Loucy (cell line): ENCODE measurements around the gene CNRIP1.

Source experiments
- CTCF ChIP-seq: fragments of 200-600 bp; sonication (generic); conservative IDR thresholded peaks from 2 replicates; pipeline ENCODE4 v1.5.1; 2014; ENCODE audit warnings: mild to moderate bottlenecking, antibody characterized with exemption, low read length
- EZH2phosphoT487 ChIP-seq: fragments of 200-600 bp; IDR thresholded peaks from 2 replicates; pipeline ENCODE4 v1.6.1; 2018; ENCODE audit warnings: antibody characterized with exemption, mild to moderate bottlenecking, moderate library complexity, borderline replicate concordance

GRCh38 chr2:68357605-68358337 is 38.0 kb upstream of the CNRIP1 start:
- peak; percentile 78 for TF ChIP-seq CTCF
- no peak for TF ChIP-seq EZH2phosphoT487
